HL-60/S4 treated with retinoic acid at 250 ng/mL for 4 days and 3 days (cell line): Measurements from ENCODE around the gene SDK1.

Experiments used
- in situ Hi-C: fragments of 300-500 bp; cut with MboI; formaldehyde crosslinking; loops from 2 replicates; pipeline ENCODE4 v1.7.0; 2022; ENCODE audit warnings: low sequenced_read_pairs

The SDK1 gene

GRCh38 chr7:3300651-3301448 is at the start of gene SDK1:
TSS of gene SDK1 (plus strand) at chr7:3301252. CDS start at chr7:3301587, 335 bp downstream.
- in situ Hi-C loops = no loop called here

- in situ Hi-C loops = no loop called here
Measured at GRCh38 chr7:3254718-3255117, 46.3 kb upstream of the SDK1 start.

- in situ Hi-C loops = no loop called here
Measured at GRCh38 chr7:3259711-3260400, 41.2 kb upstream of the SDK1 start.

DNA sequence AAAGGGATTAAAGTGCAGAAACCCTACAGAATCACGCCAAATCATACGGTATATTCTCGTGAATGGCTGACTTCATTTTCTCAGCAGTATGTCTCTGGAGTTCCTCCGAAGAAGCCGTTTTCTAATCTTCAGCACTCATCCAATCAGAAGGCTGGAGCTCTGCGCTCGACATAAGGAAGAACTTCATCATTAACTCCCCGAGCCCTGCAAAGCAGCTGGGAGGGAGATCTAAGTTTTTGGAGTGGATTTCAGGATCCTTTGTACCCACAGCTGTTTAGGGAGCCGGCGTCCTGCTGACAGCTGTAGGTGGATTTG is 40.7 kb upstream of the SDK1 start:
- in situ Hi-C loops = no loop called here

- in situ Hi-C loops = no loop called here
Measured at GRCh38 chr7:3264693-3265339, 36.2 kb upstream of the SDK1 start.

GRCh38 chr7:3265388-3265787 is 35.7 kb upstream of the SDK1 start:
- in situ Hi-C loops = no loop called here

GRCh38 chr7:3266240-3266639 is 34.8 kb upstream of the SDK1 start:
- in situ Hi-C loops = no loop called here

DNA sequence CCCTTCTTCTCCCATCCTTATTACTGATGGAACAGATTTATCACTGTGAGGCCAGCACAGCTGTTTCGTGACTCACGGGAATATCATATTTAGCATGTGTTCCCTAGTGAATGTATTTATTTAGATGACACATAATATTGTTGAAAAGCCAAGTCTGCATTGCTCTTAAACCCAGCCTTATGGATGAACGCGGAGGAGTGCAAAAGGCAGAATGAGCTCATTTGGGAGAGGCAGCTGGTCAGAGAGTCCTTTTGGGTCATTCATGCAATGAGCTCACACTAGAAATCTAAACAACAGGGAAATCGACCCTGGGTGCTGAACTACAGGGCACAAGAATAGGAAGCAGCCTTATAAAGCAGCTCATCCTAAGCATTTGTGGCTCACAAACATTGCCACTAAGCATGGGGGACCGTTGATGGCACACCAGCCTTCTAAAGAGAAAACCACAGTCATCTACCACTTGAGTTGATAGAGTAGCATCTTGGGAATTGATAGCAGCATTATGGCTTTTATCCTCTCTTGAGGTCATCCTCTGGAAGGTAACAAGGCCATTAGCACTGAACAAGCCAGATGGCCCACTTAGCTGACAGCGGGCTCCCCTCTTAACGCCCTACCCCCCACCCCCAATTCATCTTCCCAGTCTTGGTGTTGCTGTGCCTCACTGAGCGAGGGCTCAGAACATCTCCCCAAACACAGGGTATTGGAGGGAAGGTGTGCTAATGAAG is 32.9 kb upstream of the SDK1 start:
- in situ Hi-C loops = no loop called here

GRCh38 chr7:3270362-3270761 is 30.7 kb upstream of the SDK1 start:
- in situ Hi-C loops = no loop called here

DNA sequence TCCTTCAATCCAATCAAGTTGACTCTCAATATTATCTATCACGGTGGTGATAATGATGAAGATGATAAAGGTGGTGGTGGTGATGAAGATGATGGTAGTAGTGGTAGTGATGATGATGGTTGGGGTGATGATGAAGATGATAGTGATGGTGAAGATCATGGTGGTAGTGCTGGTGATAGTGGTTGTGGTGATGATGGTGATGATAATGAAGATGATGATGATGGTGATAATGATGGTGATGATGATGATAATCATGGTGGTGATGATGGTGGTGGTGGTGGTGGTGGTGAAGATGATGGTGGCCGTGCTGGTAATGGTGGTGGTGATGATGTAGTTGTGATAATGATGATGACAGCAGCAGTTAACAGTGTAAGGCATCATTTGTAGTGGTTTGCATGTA is 29.8 kb upstream of the SDK1 start:
- in situ Hi-C loops = no loop called here

DNA sequence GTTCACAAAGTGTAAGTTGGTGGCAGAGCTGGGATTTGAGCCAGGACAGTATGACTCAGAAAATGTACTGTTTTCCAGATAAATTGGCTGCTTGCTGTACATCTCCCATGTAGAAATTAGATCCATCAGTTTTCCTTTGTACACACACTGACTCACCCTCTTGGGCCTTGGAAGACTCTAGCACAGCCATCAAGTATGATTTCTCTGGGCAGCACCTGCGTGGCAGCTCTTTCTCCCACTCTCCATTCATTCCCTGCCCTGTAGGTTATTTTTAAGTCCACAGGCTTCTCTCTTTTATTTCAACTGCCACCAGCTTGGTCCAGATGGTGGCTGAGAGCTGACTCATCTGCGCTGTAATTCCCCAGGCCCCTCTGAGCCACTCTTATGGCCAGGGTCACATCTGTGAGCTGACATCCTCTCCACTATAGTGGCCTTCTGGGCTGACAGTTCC is 28.3 kb upstream of the SDK1 start:
- in situ Hi-C loops = no loop called here

DNA sequence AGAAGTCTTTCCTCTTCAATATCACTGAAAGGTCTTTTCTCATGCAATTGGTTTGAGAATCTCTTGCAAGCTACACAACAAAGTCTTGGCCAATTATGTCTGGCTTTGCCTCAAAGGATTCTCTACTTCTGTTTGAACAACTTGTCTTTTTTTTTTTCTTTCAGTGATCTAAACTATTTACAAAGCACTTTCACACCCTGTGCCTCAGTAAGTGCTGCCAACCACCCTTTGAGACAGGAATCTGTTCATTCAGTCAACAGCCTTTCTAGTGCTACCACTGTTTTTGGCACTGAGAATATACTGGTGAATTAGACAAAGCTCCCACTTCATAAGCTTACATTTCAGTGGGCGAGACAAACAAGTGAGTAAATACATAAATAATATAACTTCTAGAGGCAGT is 26.9 kb upstream of the SDK1 start:
- in situ Hi-C loops = no loop called here

- in situ Hi-C loops = no loop called here
Measured at GRCh38 chr7:3277604-3278572, 23.2 kb upstream of the SDK1 start.

DNA sequence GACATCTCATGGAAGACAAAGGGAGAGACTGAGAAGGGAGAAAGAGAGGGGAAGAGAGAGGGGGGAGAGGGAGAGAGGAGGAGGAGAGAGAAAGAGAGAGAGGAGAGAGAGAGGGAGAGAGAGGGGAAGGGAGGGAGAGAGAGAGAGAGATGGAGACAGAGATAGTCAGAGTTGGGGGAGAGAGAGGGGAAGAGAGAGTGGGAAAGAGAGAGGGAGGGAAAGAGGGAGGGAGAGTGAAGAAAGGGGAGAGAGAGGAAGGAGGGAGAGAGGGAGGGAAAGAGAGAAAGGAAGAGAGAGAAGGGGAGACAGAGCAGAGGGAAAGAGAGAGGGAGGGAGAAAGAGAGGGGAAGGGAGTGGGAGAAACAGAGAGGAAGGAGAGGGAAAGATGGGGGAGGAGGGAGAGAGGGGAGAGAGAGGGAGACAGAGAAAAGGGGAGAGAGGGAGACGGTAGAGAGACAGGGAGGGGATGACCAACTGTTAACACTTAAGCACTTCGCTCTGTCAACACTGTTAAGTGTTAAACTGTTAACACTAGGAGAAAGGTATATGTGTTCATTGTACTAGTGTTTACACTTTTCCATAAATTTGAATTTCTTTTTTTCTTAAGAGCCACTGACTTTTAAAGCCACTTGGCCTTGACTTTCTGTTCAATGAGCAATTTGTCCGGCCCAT is 21.8 kb upstream of the SDK1 start:
- in situ Hi-C loops = no loop called here

DNA sequence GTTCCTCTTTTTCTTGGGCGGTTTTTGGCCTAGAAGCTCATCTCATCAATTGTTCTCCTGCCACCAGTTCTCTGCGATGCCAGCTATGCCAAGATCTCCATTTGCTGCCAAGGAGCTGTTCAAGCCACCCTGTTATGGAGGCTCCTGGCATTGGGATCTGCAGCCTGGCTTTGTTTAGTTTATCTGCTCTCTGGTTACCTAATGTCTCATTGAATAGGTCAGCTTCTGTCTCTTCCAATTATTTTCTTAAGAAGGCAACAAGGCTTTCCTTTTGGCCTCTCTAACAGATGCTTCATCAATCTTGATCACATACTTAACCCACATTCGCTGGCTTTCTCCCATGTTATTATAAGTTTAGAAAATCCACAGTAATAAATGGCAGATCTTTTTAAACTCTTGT is 20.6 kb upstream of the SDK1 start:
- in situ Hi-C loops = no loop called here

DNA sequence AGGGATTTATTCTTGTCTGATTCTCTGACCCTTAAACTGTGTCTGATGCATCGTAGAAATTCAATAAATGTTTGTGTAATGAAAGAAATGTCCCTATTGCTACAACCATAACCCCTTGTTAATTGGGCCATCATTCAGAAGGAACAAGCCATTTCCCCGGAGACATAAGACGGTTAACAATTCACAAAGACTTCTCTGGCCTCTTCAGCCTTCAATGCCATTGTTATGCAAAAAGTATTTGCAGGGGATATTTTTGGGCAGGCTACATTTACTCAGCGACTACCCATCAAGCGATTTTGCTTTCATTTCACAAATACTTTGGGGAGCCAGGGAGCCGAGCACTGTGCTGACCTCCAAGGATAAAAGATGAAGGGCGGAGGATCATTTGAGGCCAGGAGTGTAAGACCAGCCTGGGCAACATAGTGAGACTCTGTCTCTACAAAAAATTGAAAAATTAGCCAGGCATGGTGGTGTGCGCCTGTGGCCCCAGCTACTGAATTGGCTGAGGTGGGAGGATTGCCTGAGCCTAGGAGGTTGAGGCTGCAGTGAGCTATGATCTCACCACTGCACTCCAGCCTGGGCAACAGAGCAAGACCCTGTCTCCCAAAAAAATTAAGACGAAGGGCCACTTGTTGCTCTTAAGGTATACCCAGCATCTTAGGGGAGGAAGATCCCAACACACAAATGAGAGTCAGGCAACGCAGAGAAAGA is 20.0 kb upstream of the SDK1 start:
- in situ Hi-C loops = no loop called here

- in situ Hi-C loops = no loop called here
Measured at GRCh38 chr7:3282457-3282856, 18.6 kb upstream of the SDK1 start.

GRCh38 chr7:3283130-3283704 is 17.8 kb upstream of the SDK1 start:
- in situ Hi-C loops = no loop called here

- in situ Hi-C loops = no loop called here
Measured at GRCh38 chr7:3285652-3286051, 15.4 kb upstream of the SDK1 start.
